ENCODE measurements around the gene NSMF.

- TF ChIP-seq CTCF (IDR thresholded peaks at IDR 0.05) (peak in 1 of 4 experiments; percentile 4), POLR2A (IDR thresholded peaks at IDR 0.05) (no peak), POLR2AphosphoS5 (IDR thresholded peaks at IDR 0.05) (no peak)
Observed at GRCh38 chr9:137454145-137454596, 5.0 kb downstream of the NSMF start.
